H1 (cell line): Measurements from ENCODE around the gene MICU1. TPM values are rescaled to one million over a fixed set of nuclear protein-coding genes. Genes with fewer than 3 reads are reported as not detected.

ENCODE experiments used
- CTCF ChIA-PET: fragments of 300-600 bp; sonication (Branson Sonifier 250); formaldehyde crosslinking; loops from one replicate; lab custom pipeline; 2021; ENCODE audit not compliant: partially characterized antibody; lab: Charles Lee
- POLR2A ChIA-PET: fragments of 300-600 bp; sonication (Branson Sonifier 250); formaldehyde crosslinking; loops from one replicate; lab custom pipeline; 2021; ENCODE audit warnings: inconsistent platforms; ENCODE audit not compliant: partially characterized antibody; lab: Charles Lee
- DNase-seq, 2 experiments: peaks; one replicate each; pipeline versions ENCODE4 v3.0.0 to v3.0.0-alpha.2; 2010 to 2022; ENCODE audit warnings: low spot score in 2 of 2, low read depth in 1 of 2, mixed read lengths in 1 of 2
- FAIRE-seq: peaks from 2 replicates; lab custom pipeline; 2011; peaks lifted over from hg19 to GRCh38; lab: Jason Lieb, UNC
- H2AFZ ChIP-seq: 2 replicates; pipeline ENCODE4 v1.8.1; 2012; ENCODE audit warnings: low read length, inconsistent platforms
- H2AK5ac ChIP-seq: 2 replicates; pipeline ENCODE4 v1.6.1; 2013; ENCODE audit warnings: low read depth, low read length
- H2BK120ac ChIP-seq: replicated peaks from 2 replicates; pipeline ENCODE3; 2013; ENCODE audit warnings: low read depth, low read length, inconsistent platforms
- H2BK12ac ChIP-seq: 2 replicates; pipeline ENCODE4 v1.6.1; 2013; ENCODE audit warnings: low read depth, low read length
- H2BK15ac ChIP-seq: 2 replicates; pipeline ENCODE4 v1.6.1; 2013; ENCODE audit warnings: low read length
- H2BK20ac ChIP-seq: 2 replicates; pipeline ENCODE4 v1.6.1; 2013; ENCODE audit warnings: low read length
- H2BK5ac ChIP-seq: 2 replicates; pipeline ENCODE4 v1.6.1; 2013; ENCODE audit warnings: low read depth, low read length
- H3K14ac ChIP-seq: 2 replicates; pipeline ENCODE4 v1.6.1; 2013; ENCODE audit warnings: inconsistent platforms; ENCODE audit not compliant: insufficient read length
- H3K18ac ChIP-seq: 2 replicates; pipeline ENCODE4 v1.6.1; 2013; ENCODE audit warnings: low read length; ENCODE audit errors: extremely low read depth
- H3K23ac ChIP-seq: 2 replicates; pipeline ENCODE4 v1.6.1; 2013; ENCODE audit warnings: inconsistent platforms; ENCODE audit not compliant: insufficient read length
- H3K23me2 ChIP-seq: 2 replicates; pipeline ENCODE4 v1.6.1; 2013; ENCODE audit warnings: low read depth, low read length
- H3K27ac ChIP-seq: 2 replicates; pipeline ENCODE4 v1.6.1; 2011; ENCODE audit warnings: low read depth, low read length, inconsistent platforms
- H3K27me3 ChIP-seq, 4 experiments: replicated peaks in 1 of 4; 1 replicate in 1 of 4; 2 replicates in 3 of 4; pipeline versions ENCODE4 v1.6.1 to v1.8.1; 2011 to 2013; ENCODE audit warnings: low read length in 3 of 4, mild to moderate bottlenecking in 3 of 4, inconsistent platforms in 2 of 4, mixed read lengths in 2 of 4, moderate library complexity in 1 of 4; ENCODE audit not compliant: control insufficient read depth in 3 of 4, insufficient read depth in 3 of 4; ENCODE audit errors: extremely low read depth in 1 of 4
- H3K36me3 ChIP-seq, 4 experiments: 2 replicates each; pipeline versions ENCODE4 v1.6.1 to v1.8.1; 2011 to 2013; ENCODE audit warnings: mild to moderate bottlenecking in 4 of 4, low read length in 3 of 4, moderate library complexity in 2 of 4, control low read depth in 1 of 4, inconsistent platforms in 1 of 4; ENCODE audit not compliant: insufficient read depth in 4 of 4, control insufficient read depth in 2 of 4
- H3K4ac ChIP-seq: replicated peaks from 2 replicates; pipeline ENCODE3; 2013; ENCODE audit warnings: low read length, low read depth, mixed read lengths, inconsistent platforms; ENCODE audit not compliant: insufficient read length
- H3K4me1 ChIP-seq, 4 experiments: replicated peaks in 1 of 4; 1 replicate in 1 of 4; 2 replicates in 3 of 4; pipeline versions ENCODE4 v1.6.1 to v1.8.1; 2011 to 2013; ENCODE audit warnings: low read length in 3 of 4, inconsistent platforms in 2 of 4, mixed read lengths in 1 of 4; ENCODE audit not compliant: insufficient read depth in 4 of 4, control insufficient read depth in 3 of 4
- H3K4me2 ChIP-seq, 2 experiments: 2 replicates each; pipeline versions ENCODE4 v1.6.1 to v1.8.1; 2011 to 2013; ENCODE audit warnings: low read depth in 2 of 2, low read length in 2 of 2, control low read depth in 1 of 2, inconsistent platforms in 1 of 2, mild to moderate bottlenecking in 1 of 2; ENCODE audit not compliant: insufficient read depth in 1 of 2
- H3K4me3 ChIP-seq, 4 experiments: fragments of 200-600, 300-600 bp in 1 of 4; sonication (generic), shearing (Covaris generic), sonication (Bioruptor Twin) in 1 of 4; 2 replicates each; pipeline versions ENCODE4 v1.5.1 to v1.8.1; 2011 to 2016; ENCODE audit warnings: low read length in 4 of 4, low read depth in 3 of 4, control low read depth in 2 of 4, inconsistent platforms in 2 of 4, mild to moderate bottlenecking in 2 of 4, mixed read lengths in 1 of 4, moderate library complexity in 1 of 4; ENCODE audit not compliant: insufficient read depth in 2 of 4; ENCODE audit errors: extremely low read depth in 1 of 4
- H3K56ac ChIP-seq: replicated peaks from 2 replicates; pipeline ENCODE3; 2013; ENCODE audit warnings: low read depth, mild to moderate bottlenecking, mixed read lengths, low read length, inconsistent platforms; ENCODE audit not compliant: insufficient read length
- H3K79me1 ChIP-seq: 2 replicates; pipeline ENCODE4 v1.6.1; 2013; ENCODE audit warnings: low read depth, low read length, control low read depth
- H3K79me2 ChIP-seq, 2 experiments: 2 replicates each; pipeline versions ENCODE4 v1.6.1 to v1.8.1; 2012 to 2013; ENCODE audit warnings: low read length in 2 of 2, mild to moderate bottlenecking in 2 of 2, inconsistent platforms in 1 of 2; ENCODE audit not compliant: insufficient read depth in 2 of 2, control insufficient read depth in 1 of 2
- H3K9ac ChIP-seq, 4 experiments: replicated peaks in 1 of 4; 1 replicate in 1 of 4; 2 replicates in 3 of 4; pipeline versions ENCODE4 v1.6.1 to v1.8.1; 2011 to 2013; ENCODE audit warnings: low read depth in 3 of 4, low read length in 3 of 4, control low read depth in 2 of 4, mild to moderate bottlenecking in 2 of 4, moderate library complexity in 2 of 4, inconsistent platforms in 1 of 4; ENCODE audit errors: extremely low read depth in 1 of 4
- H3K9me3 ChIP-seq, 2 experiments: 2 replicates each; pipeline versions ENCODE4 v1.6.1 to v1.8.1; 2012 to 2013; ENCODE audit warnings: mild to moderate bottlenecking in 2 of 2, moderate library complexity in 2 of 2, control low read depth in 1 of 2, inconsistent platforms in 1 of 2, low read depth in 1 of 2, low read length in 1 of 2, mixed read lengths in 1 of 2; ENCODE audit not compliant: insufficient read depth in 2 of 2
- H4K20me1 ChIP-seq, 2 experiments: replicated peaks in 1 of 2; 2 replicates each; pipeline versions ENCODE3 to v1.8.1; 2011 to 2013; ENCODE audit warnings: inconsistent platforms in 2 of 2, low read length in 2 of 2, mild to moderate bottlenecking in 1 of 2; ENCODE audit not compliant: insufficient read depth in 2 of 2, control insufficient read depth in 1 of 2
- H4K5ac ChIP-seq: 2 replicates; pipeline ENCODE4 v1.6.1; 2013; ENCODE audit warnings: low read length, low read depth, mixed read lengths, inconsistent platforms; ENCODE audit not compliant: insufficient read length
- H4K8ac ChIP-seq: 2 replicates; pipeline ENCODE4 v1.8.0; 2013; ENCODE audit warnings: mild to moderate bottlenecking, moderate library complexity, low read length, inconsistent platforms; ENCODE audit not compliant: insufficient read depth; ENCODE audit errors: extremely low read depth
- H4K91ac ChIP-seq: replicated peaks from 2 replicates; pipeline ENCODE3; 2013; ENCODE audit warnings: low read length, mixed read lengths, inconsistent platforms; ENCODE audit not compliant: insufficient read length
- CREB1 ChIP-seq: IDR thresholded peaks from 2 replicates; pipeline ENCODE4 v1.6.1; 2012; ENCODE audit warnings: inconsistent platforms
- EGR1 ChIP-seq: IDR thresholded peaks from 2 replicates; pipeline ENCODE4 v1.6.1; 2011; ENCODE audit warnings: low read depth, low read length, borderline replicate concordance
- EP300 ChIP-seq, 2 experiments: IDR thresholded peaks; 1 replicate in 1 of 2; 2 replicates in 1 of 2; pipeline ENCODE4 v1.6.1; 2011 to 2012; ENCODE audit warnings: low read depth in 2 of 2, low read length in 2 of 2, mild to moderate bottlenecking in 2 of 2, borderline replicate concordance in 1 of 2, inconsistent platforms in 1 of 2, moderate library complexity in 1 of 2
- GABPA ChIP-seq: IDR thresholded peaks from 2 replicates; pipeline ENCODE4 v1.6.1; 2011; ENCODE audit warnings: mild to moderate bottlenecking, low read length, moderate library complexity, borderline replicate concordance; ENCODE audit not compliant: insufficient read depth
- PHF8 ChIP-seq: fragments of 200-600 bp; sonication (generic); conservative IDR thresholded peaks from 2 replicates; pipeline ENCODE4 v1.7.1; 2012; ENCODE audit warnings: low read depth, mild to moderate bottlenecking, inconsistent platforms, low read length, moderate library complexity
- RAD21 ChIP-seq, 2 experiments: IDR thresholded peaks in 1 of 2; conservative IDR thresholded peaks in 1 of 2; 2 replicates each; pipeline ENCODE4 v1.6.1; 2011; ENCODE audit warnings: low read depth in 2 of 2, low read length in 2 of 2, improper control_type of control experiment in 1 of 2, inconsistent platforms in 1 of 2, mild to moderate bottlenecking in 1 of 2, moderate library complexity in 1 of 2
- TAF1 ChIP-seq: IDR thresholded peaks from 2 replicates; pipeline ENCODE4 v1.6.1; 2011; ENCODE audit warnings: mild to moderate bottlenecking, low read depth, low read length
- WGBS, 2 experiments: shearing (Covaris generic) in 1 of 2; methylation state at CpG; one replicate each; pipeline versions ENCODE4 v1.1.6 to v1.1.7; 2013 to 2015; ENCODE audit warnings: low lambda C conversion rate in 2 of 2, mixed read lengths in 2 of 2, inconsistent platforms in 1 of 2, low coverage in 1 of 2, missing lambda C conversion rate in 1 of 2; ENCODE audit not compliant: insufficient replicate concordance in 2 of 2, insufficient coverage in 1 of 2, insufficient read length in 1 of 2; ENCODE audit errors: extremely low coverage in 1 of 2, missing lambda C conversion rate in 1 of 2; 5-methylcytosine and 5-hydroxymethylcytosine counted together
- polyA plus RNA-seq, 7 experiments: library from polyadenylated mRNA; depleted of rRNA in 3 of 7; stranded (reverse) in 5 of 7; unstranded in 2 of 7; fragments of >200 nt in 5 of 7; fragments of 200-250 nt in 2 of 7; gene quantifications; 1 replicate in 5 of 7; 2 replicates in 1 of 7; 4 replicates in 1 of 7; pipeline versions ENCODE4 v1.2.1 to v1.2.3, GENCODE V29; 2011 to 2013; ENCODE audit warnings: missing spikeins in 2 of 7, mixed read lengths in 2 of 7
- total RNA-seq: library from RNA; stranded (reverse); fragmentation: NEBNext Ultra II Directional; extraction: Animal tissue kit (Norgen Biotek cat#: 25700); gene quantifications from 2 replicates; pipeline ENCODE4 v1.2.1, GENCODE V29; 2021
- TF ChIP-seq, protein P1 (sequence below): IDR thresholded peaks from 2 replicates; pipeline ENCODE4 v1.6.1; 2011; ENCODE audit warnings: low read depth, mild to moderate bottlenecking, low read length; ENCODE audit not compliant: insufficient read depth
- TF ChIP-seq, protein P2 (sequence below): IDR thresholded peaks from 2 replicates; pipeline ENCODE4 v1.6.1; 2012; ENCODE audit warnings: inconsistent platforms
- TF ChIP-seq, protein P3 (sequence below), 3 experiments: IDR thresholded peaks; 1 replicate in 2 of 3; 2 replicates in 1 of 3; pipeline versions ENCODE4 v1.5.1 to v1.6.1; 2011; ENCODE audit warnings: low read length in 3 of 3, mild to moderate bottlenecking in 3 of 3, inconsistent platforms in 2 of 3, low read depth in 1 of 3, moderate library complexity in 1 of 3; ENCODE audit not compliant: insufficient read depth in 1 of 3; ENCODE audit errors: control extremely low read depth in 1 of 3

MICU1 gene
- total and polyA plus RNA-seq, 2 of the 8 experiments (the other 6 are each of a cell fraction or from before 2014, with no cell fraction given) = 18.0 to 36.7 TPM

DNA sequence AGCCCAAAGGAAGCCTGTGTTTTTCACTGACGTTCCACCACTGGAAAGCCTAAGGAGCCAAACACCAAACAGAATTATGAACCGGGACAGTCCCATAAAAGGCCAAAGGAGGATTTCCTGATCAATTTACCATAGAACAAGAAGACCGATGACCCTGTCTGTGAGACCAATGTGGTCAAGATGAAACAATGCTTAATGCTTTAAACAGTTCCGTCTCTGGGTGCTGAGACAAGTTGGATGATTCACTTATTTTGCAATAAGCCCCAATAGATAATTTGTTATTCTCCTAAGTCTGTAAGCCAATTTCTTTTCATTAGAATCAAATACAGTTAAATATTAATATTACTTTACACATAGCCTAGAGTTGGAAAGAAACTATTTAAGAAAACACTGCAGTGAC is 134.9 kb downstream of the MICU1 start:
- Histone ChIP-seq H3K23me2 (no peaks in the 10 kb centered on the region; the same call in 1 of the 2 replicates), H2BK12ac (no peak overlapping the region), H3K9me3 (no peaks in the 10 kb centered on the region), H4K5ac (no peak overlapping the region), H2AK5ac (no peak overlapping the region), H2BK15ac (no peak overlapping the region), H2BK120ac (no peak overlapping the region), H3K27ac (no peak overlapping the region), H3K14ac (no peak overlapping the region), H3K9ac (no peak overlapping the region), H4K91ac (no peak overlapping the region), H3K4ac (no peak overlapping the region), H3K4me2 (no peak overlapping the region), H3K18ac (no peak overlapping the region), H3K79me2 (no peaks in the 10 kb centered on the region), H3K23ac (no peak overlapping the region), H4K20me1 (no peaks in the 10 kb centered on the region), H2BK5ac (no peak overlapping the region), H3K36me3 (no peaks in the 10 kb centered on the region), H3K4me1 (no peaks in the 10 kb centered on the region), H3K79me1 (no peaks in the 10 kb centered on the region), H2AFZ (no peak overlapping the region), H4K8ac (no peak overlapping the region), H2BK20ac (no peak overlapping the region), H3K4me3 (no peak overlapping the region), H3K56ac (no peak overlapping the region), H3K27me3 (no peaks in the 10 kb centered on the region)
- ChIA-PET POLR2A (interaction anchor here (1.1 kb wide), 1 partner anchor 16 kb away, joined by 4 read pairs; no protein-coding TSS in a partner anchor), CTCF (interaction anchor here (1.1 kb wide), 1 partner anchor 166 kb away, joined by 3 read pairs; no protein-coding TSS in a partner anchor)
- no peak for FAIRE-seq
- DNase-seq = no peak
- WGBS, 2 experiments = 87% methylated on average over 4 of the region's 4 CpGs; no CpG with 5 or more reads in 1 of the 2 experiments
- no peak for TF ChIP-seq RAD21 (IDR thresholded peaks at IDR 0.05 in 1 of 2, conservative IDR thresholded peaks at IDR 0.05 in 1 of 2; ENCODE audit: low read depth in 2 of 2, low read length in 2 of 2)
- TF ChIP-seq, protein P1, sequence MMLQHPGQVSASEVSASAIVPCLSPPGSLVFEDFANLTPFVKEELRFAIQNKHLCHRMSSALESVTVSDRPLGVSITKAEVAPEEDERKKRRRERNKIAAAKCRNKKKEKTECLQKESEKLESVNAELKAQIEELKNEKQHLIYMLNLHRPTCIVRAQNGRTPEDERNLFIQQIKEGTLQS = no peak
- TF ChIP-seq, protein P2, sequence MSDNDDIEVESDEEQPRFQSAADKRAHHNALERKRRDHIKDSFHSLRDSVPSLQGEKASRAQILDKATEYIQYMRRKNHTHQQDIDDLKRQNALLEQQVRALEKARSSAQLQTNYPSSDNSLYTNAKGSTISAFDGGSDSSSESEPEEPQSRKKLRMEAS = no peak
- TF ChIP-seq EP300 (IDR thresholded peaks at IDR 0.05; ENCODE audit: borderline replicate concordance in 1 of 2, low read depth in 2 of 2, low read length in 2 of 2) = no peak
- TF ChIP-seq, protein P3, sequence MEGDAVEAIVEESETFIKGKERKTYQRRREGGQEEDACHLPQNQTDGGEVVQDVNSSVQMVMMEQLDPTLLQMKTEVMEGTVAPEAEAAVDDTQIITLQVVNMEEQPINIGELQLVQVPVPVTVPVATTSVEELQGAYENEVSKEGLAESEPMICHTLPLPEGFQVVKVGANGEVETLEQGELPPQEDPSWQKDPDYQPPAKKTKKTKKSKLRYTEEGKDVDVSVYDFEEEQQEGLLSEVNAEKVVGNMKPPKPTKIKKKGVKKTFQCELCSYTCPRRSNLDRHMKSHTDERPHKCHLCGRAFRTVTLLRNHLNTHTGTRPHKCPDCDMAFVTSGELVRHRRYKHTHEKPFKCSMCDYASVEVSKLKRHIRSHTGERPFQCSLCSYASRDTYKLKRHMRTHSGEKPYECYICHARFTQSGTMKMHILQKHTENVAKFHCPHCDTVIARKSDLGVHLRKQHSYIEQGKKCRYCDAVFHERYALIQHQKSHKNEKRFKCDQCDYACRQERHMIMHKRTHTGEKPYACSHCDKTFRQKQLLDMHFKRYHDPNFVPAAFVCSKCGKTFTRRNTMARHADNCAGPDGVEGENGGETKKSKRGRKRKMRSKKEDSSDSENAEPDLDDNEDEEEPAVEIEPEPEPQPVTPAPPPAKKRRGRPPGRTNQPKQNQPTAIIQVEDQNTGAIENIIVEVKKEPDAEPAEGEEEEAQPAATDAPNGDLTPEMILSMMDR (IDR thresholded peaks at IDR 0.05; ENCODE audit: control extremely low read depth in 1 of 3, insufficient read depth in 1 of 3, low read depth in 1 of 3, low read length in 3 of 3) = no peak
- TF ChIP-seq TAF1 = no peak
- TF ChIP-seq PHF8 = no peak
- TF ChIP-seq EGR1 = no peak
- no peak for TF ChIP-seq GABPA
- no peak for TF ChIP-seq CREB1
